GM21737 (cell line): ENCODE results near the gene ZNRD2.

Experiments used
- ATAC-seq: cut with Tn5 transposase; IDR thresholded peaks from one replicate; pipeline ENCODE4 v1.9.1; 2021; ENCODE audit warnings: mild to moderate bottlenecking, moderate library complexity; ENCODE audit not compliant: unreplicated experiment

ZNRD2 gene

DNA sequence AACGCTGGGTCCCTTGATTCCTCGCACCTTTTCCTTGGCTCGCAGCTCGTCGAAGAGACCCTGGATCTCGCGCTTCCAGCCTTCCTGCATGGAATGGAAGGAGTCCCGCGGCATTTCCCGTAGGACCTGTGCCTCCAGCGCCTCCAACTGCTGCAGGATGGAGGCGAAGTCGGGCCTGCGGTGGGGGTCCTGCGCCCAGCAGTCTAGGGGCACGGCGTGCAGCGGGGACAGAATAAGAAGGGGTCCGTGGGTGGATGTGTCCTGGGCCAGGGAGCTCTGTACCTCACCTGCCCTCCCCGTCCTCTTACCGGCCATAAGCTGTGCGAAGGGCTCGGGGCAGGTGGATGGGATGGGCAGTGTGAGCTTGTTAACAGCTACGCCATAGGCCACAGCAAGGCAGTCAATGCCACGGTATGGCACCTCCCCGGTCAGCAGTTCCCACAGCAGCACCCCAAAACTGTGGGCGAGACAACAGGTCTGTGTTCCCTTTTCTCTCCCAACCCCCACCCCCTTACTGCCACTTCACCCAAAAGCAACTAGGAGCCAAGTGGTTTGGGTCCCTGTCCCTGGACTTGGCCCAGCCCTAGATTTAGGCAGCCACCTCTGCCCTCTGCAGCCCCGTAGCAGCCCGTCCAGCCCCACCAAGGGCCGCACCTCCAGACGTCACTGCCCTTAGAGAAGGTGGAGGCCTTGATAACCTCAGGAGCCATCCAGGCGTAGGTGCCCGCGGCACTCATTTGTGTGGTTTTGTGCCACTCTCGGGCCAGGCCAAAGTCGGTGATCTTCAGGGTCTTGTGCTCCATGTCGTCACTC lies 37.5 kb downstream of the ZNRD2 start:
- no peak for ATAC-seq

DNA sequence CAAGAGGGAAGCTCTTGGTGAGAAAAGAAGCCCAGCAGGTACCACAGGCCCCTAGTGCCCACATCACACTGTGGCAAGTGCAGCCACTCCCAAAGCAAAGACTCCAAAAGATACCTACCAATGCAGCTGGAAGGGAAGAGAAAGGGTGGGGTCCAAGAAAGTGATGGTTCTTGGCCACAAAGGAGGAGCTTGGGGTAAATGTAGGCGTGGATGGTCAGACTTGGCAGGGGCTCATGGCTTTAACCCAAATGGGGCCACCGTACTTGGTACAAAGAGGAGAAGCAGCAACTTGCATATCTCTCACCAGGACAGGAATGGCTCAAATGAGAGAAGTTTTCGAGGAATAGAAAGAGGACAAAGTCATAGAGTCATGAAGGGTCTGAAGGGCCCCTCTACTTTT lies 39.0 kb downstream of the ZNRD2 start:
- no peak for ATAC-seq

DNA sequence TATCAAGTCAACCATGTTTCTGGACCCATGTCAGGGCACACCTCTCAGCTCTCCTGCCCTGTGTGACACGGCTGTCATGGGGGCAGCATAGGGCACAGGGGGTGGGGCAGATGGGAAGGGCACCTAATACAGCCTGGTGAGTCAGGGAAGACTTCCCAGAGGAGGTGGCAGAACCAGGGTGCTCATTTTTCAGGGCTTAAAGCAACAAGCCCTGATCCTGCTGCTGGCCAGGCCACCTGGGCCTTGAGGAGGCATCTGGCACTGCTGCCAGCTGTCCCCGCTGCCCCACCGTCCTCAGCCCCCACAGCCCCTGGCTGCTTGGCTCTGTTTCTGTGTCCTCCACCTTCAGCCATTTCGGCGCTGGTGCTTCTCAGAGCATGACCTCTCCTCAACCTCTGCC lies 39.4 kb downstream of the ZNRD2 start:
- no peak for ATAC-seq

DNA sequence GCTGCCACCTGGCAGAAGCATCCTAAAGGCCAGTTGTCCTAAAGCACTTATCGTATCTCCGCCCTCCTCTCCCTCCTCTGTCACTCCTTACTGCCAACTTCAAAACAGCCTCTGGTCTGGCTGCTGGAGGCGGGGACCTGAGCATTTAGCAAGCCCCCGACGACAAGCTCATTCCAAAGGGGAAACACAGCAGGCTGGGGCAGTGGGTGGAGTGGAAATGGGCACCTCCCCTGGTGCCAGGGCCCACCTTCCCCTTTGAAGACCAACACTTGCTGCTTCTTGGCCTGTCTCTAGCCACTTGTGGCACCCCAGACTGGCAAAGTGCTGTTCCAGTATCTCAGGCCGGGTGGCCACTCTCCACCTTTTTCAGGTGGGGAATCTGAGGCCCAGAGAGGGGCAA lies 40.1 kb downstream of the ZNRD2 start:
- ATAC-seq = no peak

DNA sequence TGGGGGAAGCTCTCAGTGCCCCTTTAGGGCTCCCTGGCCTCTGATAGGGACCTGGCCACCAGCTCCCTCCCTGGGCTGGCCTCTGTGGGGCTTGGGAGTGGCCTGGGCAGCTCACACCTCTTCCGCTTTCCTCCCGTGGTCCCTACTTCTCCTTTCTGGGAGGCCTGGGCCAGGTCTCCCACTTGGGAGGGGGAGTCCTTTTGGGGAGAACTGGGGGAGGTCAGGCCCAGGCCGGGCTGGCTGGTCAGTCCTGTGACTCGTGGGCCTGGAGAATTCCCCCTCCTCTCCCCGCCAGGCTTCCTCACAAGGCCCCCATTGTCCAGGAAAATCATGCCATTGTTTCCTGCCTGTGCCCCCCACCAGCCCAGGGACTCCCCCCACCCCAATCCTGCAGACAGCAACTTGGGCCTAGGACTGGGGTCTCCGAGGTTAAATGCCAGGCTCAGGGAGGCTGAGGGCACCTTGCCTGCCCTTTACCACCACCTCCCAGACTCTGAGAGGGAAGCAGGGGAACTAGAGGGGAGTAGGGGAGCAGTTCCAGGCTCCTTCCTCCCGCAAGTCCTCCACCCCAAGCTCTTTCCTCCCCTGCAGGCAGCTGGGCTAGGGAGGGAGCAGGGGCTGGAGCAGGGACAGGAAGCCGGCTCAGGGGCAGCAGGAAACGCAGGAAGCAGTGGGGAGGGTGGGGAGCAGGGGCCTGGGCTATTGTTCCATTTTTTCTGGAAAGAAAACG lies 40.9 kb downstream of the ZNRD2 start:
- no peak for ATAC-seq

DNA sequence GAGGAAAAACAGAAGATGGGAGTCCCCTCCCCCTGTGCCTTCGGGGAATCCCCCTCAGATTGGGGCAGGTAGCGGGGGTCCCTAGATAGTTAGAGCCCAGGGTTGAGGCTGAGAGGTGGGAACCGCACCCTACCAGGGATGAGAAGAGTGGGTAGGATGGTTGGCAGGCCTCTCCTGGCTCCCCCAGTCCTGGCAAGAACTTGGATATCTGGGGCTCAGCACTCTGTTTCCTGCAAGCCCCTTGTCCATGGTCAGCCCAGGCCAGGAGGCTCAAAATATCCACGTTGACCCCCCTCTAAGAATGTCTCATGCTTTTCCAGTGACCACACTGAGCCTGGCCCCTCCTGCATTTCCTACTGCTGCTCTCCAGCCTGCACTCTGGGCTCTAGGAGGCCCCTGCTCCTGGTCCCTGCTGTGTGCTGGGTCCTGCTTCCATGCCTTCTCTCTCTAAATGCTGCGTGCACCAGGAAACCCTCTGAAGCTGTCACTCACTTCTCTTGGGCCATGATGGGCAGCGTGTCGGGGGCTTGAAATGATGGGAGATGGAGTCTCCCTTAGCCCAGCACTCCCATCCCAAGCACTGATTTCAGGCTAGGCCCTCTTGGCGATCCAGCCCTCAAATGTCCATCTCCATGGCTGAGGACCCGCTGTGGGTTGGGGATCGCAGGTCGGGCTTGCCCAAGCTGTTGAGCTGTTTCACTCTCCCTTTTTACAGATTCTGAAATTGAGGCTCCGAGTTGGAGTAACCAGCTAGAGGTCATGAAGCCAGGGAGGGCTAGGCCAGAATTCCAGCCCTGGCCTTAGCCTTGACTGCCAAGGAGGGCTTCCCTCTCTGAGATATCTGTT lies 41.7 kb downstream of the ZNRD2 start:
- ATAC-seq = no peak

DNA sequence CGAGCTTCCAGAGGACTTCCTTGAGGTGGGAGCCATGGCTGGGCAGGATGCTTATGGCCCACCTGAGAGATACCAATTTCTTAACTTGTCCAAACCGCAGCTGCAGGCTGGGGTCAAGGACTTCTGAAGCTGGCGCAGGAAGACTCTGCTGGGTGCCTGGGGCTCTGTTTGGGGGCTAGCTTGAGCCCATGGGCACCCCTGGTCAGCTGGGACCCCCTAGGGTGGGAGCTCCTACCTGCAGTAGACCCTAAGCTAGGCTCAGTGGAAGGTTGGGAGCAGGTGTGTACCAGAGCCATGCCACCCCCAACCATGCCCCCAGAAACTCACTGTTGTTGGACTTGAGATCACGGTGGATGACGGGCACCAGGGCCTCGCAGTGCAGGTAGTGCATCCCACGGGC lies 42.4 kb downstream of the ZNRD2 start:
- ATAC-seq = no peak

DNA sequence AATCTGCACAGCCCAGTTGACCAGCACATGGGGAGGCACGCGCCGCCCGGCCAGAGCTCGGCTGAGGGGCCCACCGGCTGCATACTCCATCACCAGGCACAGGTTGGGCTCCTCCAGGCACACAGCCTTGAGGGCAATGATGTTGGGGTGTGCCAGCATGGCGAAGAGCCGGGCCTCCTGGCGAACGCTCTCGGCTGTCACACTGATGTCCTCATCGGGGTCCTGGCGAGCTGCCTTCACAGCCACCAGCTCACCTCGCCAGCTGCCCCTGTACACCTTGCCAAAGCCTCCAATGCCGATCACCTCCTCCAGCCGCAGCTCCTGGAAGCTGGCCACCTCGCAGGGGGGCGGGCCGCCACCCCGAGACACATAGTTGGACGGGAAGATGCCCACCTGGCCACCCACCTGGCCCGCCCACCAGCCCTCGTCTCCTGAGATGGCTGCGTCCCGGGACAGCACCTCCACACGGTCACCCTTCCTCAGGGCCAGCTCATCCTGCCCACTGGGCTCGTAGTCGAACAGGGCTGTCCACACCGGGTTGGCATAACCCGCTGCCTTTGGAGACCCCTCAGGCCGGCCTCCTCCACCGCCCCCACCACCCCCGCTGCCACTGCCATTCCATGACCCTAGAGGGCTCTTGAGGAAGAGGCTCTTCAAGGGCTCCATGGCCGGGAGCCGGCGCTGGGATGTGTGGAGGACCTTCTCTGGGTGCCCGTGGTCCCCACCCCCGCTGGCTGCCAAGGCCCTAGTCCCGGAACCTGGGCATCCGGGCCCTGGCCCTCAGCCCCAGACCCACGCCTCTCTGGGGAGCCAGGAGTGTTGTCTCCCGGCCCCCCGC lies 43.0 kb downstream of the ZNRD2 start:
- ATAC-seq = no peak

DNA sequence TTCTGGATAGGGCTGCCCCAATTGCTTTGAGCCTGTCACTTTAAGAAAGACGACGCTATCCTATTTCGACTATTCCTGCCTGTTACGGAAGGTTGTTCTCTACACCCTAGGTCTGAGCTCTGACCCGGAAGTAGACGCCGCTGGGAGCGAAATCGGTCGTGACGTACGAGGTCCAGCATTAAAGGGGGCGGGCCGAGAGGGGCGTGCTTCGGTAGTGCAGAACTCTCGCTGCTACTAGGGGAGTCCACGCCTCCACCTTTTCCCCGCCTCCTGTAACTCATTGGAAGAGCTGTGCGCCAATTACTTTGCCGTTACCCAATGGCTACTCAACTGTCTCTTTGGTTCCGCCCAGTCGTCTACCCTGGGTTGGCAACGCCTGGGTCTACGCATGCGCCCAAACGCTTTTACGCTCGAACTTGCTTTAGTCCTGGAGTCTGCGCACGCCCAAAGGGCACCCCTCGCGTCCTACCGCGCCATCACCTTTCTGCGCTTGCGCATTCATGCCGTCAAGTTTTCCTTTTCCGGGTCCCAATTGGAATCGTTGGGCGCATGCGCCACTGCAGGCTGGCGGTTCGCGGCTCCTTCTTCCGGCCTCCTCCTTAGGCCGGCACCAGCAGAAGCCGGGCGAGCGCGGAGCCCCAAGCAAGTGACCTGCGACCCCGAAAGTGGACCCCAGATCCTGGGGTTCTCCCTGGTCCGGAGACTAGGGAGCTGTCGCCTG lies 45.1 kb downstream of the ZNRD2 start, which contains the start of gene PCNX3:
TSS of gene PCNX3 (plus strand) at position 548 of the 721 bp plus-strand sequence. CDS start 536 bp downstream, outside the sequence.
- peak; percentile 70 for ATAC-seq

DNA sequence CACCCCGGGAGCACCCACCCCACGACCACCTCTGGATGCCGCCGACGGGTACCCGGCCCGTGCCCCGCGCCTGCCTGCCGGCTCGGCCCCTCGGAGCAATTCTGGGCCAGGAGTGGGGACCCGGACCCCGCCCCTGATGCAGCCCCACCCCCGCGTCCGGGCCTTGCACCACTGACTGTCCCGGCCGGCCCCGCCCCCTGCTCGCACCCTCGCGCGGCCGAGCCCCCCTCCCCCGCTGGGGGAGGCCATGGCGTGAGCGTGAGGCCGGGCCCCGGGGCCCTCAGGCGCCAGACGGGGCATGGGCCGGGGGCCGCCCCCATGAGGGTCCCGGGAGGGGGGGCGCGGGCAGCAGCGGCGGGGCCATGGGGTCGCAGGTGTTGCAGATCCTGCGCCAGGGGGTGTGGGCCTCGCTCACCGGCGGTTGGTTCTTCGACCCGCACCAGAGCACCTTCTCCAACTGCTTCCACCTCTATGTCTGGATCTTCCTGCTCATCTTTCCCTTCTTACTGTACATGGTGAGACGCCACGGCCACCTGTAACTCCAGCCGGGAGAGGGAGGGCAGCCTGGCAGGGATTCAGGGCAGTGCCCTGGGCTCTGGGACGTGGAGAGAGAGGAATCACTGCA lies 45.8 kb downstream of the ZNRD2 start:
- peak; percentile 5 for ATAC-seq

DNA sequence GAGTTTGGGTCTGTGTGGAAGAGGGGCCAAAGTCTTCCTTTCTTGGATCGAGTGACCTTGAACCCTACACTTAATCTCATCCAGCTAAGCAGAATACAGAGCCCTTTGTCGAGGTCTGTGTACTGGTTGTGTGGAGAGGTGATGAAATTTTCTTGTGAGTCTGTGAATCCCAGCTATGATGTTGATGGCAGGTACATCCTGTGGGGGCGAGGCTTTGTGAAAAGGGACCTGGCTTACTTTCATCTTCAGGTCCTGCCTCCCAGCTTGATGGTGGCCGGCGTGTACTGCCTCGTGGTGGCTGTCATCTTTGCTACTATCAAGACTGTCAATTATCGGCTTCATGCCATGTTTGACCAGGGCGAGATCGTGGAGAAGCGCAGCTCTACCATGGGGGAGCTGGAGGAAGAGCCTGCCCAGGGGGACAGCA lies 46.3 kb downstream of the ZNRD2 start:
- ATAC-seq = no peak

DNA sequence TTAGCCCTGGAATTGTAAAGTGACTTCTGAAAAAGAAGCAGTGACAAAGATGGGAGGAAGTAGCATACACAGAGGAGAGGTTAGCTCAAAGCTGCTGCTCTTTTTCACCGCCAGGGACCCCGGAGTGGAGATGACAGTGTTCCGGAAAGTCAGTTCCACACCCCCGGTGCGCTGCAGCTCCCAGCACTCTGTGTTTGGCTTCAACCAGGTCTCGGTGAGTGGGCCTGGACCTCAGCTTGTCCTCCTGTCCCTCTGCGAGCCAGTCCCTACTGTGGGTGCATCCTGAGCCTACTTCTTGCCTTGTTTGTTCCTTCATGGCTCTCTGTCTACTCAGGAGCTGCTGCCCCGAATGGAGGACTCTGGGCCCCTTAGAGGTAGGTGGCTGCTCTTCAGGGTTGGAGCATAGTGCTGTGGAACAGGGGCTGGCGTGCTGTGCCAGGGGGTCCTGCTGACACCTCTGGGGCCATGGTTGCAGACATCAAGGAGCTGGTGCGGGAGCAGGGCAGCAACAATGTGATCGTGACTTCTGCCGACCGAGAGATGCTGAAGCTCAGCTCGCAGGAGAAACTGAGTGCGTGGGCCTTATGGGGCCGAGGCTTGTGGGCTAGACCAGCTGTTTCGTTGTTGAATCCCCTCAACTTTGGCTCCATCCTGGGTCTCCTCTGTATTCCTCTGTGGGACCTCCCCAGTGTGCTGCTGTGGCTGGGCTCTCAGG lies 47.0 kb downstream of the ZNRD2 start:
- no peak for ATAC-seq

DNA sequence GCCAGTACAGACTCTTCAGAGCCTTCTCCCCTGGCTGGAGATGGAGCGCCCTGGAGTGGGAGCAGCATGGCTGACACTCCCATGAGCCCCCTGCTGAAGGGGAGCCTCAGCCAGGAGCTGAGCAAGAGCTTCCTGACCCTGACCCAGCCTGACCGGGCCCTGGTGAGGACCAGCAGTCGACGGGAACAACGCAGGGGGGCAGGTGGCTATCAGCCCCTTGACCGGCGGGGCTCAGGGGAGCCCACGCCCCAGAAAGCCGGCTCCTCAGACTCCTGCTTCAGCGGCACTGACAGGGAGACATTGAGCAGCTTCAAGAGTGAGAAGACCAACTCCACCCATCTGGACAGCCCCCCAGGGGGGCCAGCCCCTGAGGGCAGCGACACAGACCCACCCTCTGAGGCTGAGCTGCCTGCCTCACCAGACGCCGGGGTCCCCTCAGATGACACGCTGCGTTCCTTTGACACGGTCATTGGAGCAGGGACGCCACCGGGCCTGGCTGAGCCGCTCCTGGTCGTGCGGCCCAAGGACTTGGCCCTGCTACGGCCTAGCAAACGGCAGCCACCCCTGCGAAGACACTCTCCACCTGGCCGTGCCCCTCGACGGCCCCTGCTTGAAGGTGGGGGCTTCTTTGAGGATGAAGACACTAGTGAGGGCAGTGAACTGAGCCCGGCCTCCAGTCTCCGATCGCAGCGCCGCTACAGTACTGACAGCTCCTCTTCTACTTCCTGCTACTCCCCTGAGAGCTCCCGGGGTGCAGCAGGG lies 47.9 kb downstream of the ZNRD2 start:
- no peak for ATAC-seq

DNA sequence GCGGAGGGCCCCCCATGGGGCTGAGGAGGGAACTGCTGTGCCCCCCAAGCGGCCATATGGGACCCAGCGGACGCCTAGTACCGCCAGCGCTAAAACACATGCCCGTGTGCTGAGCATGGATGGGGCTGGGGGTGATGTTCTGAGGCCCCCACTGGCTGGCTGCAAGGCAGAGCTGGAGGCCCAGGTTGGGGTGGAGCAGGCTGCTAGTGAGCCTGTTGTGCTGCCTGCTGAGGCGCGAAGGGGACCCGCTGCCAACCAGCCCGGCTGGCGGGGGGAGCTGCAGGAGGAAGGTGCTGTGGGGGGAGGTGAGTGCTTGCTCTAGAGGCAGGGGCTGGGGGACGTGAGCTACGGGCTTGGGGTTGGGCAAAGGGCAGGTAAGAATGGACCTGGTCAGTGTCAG lies 48.5 kb downstream of the ZNRD2 start:
- no peak for ATAC-seq

DNA sequence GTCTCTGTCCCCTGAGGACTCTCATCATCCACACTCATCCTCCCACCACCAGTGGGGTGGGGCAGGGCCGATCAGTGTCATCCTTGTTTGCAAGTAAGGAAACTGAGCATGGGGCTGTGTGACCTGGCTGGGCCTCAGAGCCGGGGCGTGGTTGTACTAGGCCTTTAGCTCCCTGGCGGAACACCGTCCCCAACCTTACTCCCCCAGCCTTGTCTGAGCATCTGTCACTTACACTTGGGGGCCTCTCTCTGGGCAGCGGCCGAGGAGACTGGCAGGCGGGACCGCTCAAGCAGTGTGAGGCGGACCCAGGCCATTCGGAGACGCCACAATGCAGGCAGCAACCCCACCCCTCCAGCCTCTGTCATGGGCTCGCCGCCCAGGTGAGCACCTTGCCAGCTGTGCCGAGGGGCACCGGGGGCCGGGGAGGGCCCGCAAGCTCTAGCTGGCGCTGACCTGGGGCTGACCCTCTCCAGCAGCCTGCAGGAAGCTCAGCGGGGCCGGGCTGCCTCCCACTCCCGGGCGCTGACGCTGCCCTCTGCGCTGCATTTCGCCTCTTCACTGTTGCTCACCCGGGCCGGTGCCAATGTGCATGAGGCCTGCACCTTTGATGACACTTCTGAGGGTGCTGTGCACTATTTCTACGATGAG lies 49.1 kb downstream of the ZNRD2 start:
- ATAC-seq = no peak

DNA sequence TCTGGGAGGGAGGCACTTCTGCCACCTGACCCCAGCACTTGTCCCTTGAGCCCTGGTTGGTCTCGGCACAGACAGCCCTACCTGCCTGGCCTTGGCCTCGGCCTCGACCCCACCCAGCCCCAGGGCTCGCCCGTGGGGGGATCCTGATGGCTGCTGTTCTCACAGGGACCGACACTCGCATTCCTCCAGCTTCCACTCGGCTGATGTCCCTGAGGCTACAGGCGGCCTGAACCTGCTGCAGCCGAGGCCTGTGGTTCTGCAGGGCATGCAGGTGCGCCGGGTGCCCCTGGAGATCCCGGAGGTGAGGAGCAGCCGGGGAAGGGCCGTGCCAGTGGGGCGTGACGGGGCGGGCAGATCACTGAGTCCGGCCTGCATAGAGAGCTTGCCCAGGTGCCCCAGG lies 50.4 kb downstream of the ZNRD2 start:
- no peak for ATAC-seq

DNA sequence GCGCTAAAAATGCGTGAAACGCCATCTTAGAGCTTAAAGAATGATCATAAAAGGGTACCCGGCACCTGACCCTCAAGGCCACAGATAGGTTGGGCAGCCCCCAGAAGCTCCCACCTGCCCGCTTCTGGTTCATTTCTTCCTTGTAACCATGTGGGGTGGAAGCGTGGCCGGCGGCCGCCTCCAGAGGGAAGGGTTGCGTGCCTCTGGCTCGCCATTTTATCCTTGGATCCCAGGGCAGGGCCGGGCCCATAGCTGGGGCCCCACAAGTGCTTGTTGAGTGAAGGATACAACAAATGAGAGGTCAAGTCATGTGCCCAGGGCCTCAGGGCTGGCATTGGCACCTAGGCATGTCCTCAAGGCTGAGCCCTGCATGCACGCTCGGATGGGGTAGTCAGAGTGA lies 51.2 kb downstream of the ZNRD2 start:
- no peak for ATAC-seq
